GM10266 (cell line): Measurements from ENCODE around the gene RGMA.

ENCODE experiments used
- DNase-seq: peaks from one replicate; pipeline ENCODE4 v3.0.0; 2012; ENCODE audit errors: extremely low spot score
- CTCF ChIP-seq: IDR thresholded peaks from 2 replicates; pipeline ENCODE4 v1.5.1; 2012; ENCODE audit warnings: mild to moderate bottlenecking, low read depth; ENCODE audit not compliant: control insufficient read depth, insufficient read depth; ENCODE audit errors: missing control alignments

The RGMA gene, protein sequence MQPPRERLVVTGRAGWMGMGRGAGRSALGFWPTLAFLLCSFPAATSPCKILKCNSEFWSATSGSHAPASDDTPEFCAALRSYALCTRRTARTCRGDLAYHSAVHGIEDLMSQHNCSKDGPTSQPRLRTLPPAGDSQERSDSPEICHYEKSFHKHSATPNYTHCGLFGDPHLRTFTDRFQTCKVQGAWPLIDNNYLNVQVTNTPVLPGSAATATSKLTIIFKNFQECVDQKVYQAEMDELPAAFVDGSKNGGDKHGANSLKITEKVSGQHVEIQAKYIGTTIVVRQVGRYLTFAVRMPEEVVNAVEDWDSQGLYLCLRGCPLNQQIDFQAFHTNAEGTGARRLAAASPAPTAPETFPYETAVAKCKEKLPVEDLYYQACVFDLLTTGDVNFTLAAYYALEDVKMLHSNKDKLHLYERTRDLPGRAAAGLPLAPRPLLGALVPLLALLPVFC

GRCh38 chr15:93088981-93089726 lies at the start of gene RGMA:
Gene RGMA, minus strand, starts transcription at chr15:93089211. Its CDS starts 279 bp downstream, at chr15:93088932.
- TF ChIP-seq CTCF: no peak
- DNase-seq: no peak

- no peak for DNase-seq
- TF ChIP-seq CTCF: no peak
Measured at GRCh38 chr15:93136606-93137005, 47.6 kb upstream of the RGMA start.

DNA sequence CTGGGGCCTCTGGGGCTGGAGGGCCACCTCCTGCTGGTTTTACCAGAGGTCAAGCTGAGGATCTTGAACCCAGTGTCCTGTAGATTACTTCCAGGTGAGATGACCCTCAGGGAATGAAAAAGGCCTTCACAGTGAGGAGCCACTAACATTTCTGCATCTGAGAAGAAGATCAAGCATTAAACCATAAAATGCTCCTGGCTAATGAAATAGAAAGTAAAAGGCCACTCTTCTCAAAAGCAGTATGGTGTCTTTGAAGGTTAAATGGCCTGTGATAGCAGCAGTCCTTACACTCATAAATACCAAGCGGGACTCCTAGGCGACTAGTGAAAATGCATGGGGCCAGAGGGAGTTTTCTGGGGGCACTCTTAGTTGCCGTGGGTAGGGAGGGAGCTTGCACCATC lies 47.0 kb upstream of the RGMA start:
- no peak for DNase-seq
- no peak for TF ChIP-seq CTCF

DNA sequence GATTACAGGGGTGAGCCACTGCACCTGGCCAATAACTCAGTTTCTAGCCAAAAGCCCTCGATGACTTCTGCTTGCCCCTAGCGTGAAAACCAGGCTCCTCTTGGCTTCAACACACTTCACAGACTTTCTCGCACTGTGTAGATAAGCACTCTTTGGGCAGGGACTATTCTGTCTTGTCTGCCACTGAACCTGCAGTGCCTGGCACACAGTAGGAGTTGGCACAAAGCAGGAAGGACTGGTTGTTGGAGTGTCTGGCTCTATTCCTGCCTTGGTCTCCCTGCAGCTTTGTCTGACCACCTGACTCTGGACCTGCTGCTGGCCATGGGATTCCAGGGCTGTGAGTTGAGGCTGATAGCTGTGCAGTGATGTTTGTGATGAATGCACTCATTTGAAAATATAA lies 46.4 kb upstream of the RGMA start:
- no peak for TF ChIP-seq CTCF
- no peak for DNase-seq

- no peak for TF ChIP-seq CTCF
Measured at GRCh38 chr15:93131485-93132095, 42.6 kb upstream of the RGMA start.

GRCh38 chr15:93129702-93130488 lies 40.9 kb upstream of the RGMA start:
- no peak for DNase-seq
- no peak for TF ChIP-seq CTCF

More at GRCh38 chr15:93131485-93132095, 42.6 kb upstream of the RGMA start:
- no peak for DNase-seq
